GM21619 (cell line): Measurements from ENCODE around the gene C1orf35.

ENCODE experiments used
- ATAC-seq: cut with Tn5 transposase; IDR thresholded peaks from one replicate; pipeline ENCODE4 v1.9.1; 2021; ENCODE audit not compliant: unreplicated experiment

The C1orf35 gene

DNA sequence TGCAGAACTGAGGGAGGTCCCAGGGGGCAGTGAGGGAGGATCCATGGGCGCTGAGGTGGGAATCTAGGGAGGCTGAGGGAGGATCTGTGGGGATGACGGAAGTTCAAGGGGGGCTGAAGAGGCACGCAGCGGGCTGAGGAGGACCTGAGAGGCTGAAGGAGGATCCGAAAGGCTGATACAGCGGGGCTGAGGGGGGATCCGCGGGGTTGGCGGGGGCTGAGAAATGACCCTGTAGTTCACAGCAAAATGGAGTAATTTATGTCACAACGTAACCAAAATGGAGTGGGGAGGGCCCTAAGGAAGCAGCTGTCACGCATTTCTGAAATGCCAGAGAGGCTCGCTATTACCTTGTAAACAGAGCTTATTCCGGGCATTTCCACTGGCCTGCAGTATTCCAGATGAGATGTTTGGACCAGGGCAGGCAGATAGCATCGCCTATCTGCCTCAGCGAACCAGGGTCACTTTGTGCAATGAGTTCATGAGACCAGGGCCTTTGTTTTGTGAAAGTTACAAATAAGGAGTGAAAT, 6.9 kb upstream of the C1orf35 start:
- no peak for ATAC-seq

- peak; percentile 90 for ATAC-seq
Measured at GRCh38 chr1:228109073-228109961, 6.2 kb upstream of the C1orf35 start, which contains the start of gene MRPL55. TSS of gene MRPL55 (minus strand) at chr1:228109299. CDS start at chr1:228108260, 1,039 bp downstream.

DNA sequence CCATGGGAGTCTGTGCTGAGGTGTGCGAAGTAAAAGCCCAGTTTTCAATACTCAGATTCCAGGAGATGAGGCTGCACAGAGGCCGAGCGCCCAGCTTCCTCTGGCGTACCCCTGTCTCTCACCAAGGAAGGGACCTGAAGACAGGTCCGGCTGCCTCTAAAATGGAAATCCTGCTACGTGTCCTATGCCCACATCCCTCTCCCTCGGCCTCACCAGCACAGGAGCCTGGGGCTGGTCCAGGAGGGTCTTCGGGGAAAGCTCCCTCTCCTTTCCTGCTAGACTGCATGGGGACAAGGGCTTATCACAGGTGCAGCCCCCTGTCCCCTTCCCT, 5.6 kb upstream of the C1orf35 start:
- no peak for ATAC-seq

- ATAC-seq: no peak
Measured at GRCh38 chr1:228108055-228108690, 5.0 kb upstream of the C1orf35 start.

DNA sequence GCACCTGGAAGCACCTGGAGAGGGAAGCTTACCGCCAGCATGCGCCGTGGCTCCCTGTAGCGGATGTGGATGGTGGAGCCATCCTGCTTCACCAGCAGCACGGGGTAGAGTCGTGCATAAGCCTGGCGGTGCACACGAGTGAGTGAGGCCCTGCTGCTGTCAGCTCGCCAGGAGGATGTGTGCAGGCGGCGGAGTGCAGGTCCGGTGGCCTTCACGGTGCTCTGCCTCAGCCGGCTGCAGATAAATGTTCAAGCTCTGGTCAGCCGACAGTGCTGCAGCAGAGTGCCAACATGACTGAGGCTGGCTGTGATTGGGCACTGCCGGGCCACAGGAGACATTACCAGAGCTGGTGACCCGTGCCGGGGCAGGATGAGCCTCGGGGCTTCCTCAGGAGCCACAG, 4.5 kb upstream of the C1orf35 start:
- ATAC-seq: no peak

GRCh38 chr1:228106800-228107054, 3.6 kb upstream of the C1orf35 start:
- no peak for ATAC-seq

- ATAC-seq: no peak
Measured at GRCh38 chr1:228105996-228106799, 3.1 kb upstream of the C1orf35 start.

DNA sequence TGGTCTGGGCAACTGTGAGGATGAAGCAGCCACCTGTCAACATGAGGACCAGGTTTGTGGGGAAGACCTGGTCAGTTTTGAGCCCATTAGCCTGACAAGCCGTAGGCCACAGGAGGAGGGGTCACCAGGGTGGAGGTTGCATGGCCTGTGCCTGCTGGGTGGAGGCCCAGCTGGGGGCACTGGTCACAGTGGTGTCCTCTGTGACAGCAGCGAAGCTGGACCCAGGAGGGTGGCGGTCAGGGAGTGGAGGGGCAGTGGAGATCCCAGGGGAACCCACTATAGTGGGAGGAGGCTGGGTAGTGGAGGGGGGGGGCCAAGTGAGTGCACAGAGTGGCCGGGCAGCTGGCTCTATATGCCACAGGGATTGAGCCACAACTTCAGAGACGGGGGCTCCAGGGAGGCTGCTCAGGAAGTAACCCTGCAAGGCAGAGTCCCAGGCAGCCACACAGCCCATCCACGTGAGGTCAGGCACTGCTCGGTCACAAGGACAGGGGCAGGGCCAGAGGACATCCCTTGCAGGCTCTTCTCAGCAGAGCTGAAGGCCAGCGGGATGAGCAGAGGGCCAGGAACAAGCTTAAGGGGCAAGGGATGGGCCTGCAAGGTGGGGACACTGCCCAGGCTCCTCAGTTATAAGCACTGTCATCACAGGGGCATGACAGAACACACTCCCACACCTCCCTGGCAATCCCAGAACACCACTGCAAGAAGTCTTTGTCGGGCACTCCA, 2.3 kb upstream of the C1orf35 start:
- no peak for ATAC-seq

DNA sequence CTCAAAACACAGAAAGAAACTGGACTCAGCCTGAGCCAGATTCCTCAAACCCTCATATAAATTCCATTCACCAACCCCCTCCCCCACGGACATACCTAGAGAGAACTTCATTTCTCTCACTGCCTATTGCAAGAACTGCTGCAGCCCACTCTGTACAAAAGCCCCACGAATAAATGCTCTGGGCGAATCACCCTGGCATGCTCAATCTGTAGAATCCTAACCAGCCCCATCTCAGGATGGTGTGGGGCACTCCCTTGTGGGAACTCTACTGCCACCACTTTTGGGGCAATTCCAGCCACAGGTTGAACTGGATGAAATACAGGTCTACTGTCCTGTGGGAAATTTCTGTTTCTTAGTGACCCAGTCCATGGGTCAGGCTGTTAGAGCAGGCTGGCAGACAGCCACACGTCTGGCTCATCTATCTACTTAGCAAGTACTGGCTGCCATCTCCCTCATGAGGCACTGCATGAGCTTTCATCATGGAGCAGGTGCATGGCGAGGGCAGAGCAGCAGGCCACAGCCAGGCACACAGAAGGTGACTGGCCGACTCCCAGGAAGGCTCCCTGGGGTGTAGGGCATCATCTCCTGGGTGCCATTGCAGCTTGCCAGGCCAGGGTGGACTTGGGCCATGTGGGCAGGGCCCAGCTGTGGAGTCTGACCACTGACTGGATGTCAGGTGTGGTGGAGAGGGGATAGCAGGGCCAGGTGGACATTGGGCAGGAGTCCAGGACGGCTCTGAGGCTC, 1.6 kb upstream of the C1orf35 start:
- ATAC-seq: no peak

- peak; percentile 26 for ATAC-seq
Measured at GRCh38 chr1:228101994-228102790, 933 bp downstream of the C1orf35 start.

DNA sequence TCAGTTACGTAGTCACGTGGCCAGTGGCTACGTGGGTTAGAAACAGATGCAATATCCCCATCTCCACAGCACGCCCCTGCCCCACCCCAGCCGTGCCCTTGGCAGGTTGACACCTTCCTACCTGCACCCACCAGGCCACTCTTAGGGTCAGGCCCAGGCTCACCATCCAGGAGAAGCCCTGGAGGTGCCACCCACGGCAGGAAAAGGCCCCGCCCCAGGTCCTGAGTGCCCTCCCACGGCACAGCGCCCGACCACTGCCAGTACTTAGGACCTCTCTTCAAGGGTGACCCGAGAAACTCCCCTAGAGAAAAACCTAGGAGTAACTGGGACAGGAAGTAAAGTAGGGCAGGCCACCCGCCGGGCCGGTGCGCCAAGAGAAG, 1.5 kb downstream of the C1orf35 start:
- ATAC-seq: no peak

DNA sequence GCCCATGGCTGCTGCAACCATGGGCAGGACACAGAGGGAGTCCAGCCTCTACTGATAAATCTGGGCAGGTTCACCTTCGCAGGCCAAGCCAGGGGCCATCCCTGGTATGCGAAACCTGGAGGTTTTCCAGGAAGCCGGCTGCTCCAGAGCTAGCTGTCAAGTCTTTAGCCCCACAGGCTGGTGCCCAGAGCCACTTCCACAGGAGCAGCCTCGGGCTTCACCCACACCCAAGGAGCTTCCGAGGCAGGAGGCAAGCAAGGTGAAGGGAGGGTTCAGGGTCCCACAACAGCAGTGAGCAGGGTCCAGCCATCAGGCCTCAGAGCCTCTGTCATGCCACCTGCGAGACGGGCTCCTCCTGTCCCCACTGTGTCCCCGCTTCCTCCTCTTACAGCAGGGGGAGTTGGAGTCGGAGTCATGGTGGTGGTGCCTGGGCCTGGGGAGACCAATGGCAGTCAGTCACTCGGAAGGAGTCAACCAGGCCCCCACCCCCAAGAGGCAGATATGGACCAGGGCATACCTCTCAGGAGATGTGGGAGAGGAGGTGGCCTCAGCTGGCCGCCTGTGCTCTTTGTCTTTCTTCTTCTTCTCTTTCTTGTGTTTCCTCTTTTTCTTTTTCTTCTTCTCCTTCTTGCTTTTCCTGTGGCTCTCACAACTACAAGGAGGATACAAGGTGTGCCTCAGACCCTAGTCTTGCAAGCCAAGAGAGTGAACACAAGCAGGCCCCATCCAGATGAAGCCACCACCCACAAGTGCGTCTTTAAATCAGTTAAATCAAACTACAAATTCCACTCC, 2.1 kb downstream of the C1orf35 start:
- ATAC-seq: no peak

DNA sequence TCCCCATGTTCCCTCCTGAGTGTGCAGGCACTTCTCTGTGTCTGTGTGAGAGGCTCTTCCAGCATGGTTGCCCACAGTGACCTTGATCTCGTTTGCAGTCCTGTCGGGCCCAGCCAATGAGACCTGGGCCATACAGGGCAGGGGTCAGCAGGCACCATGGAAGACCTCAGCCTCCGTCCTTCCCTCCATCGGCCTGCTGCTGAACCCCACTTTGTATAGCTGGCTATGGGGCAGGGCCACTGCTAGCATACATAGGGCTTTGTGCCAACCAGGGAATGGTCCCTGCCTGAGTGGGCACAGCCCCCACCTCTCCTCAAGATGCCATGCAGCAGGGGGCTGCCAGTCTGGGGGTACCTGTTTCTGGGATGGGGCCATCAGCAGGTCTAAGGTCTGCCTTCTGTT, 3.8 kb downstream of the C1orf35 start:
- no peak for ATAC-seq

GRCh38 chr1:228098323-228098931, 4.7 kb downstream of the C1orf35 start:
- no peak for ATAC-seq

DNA sequence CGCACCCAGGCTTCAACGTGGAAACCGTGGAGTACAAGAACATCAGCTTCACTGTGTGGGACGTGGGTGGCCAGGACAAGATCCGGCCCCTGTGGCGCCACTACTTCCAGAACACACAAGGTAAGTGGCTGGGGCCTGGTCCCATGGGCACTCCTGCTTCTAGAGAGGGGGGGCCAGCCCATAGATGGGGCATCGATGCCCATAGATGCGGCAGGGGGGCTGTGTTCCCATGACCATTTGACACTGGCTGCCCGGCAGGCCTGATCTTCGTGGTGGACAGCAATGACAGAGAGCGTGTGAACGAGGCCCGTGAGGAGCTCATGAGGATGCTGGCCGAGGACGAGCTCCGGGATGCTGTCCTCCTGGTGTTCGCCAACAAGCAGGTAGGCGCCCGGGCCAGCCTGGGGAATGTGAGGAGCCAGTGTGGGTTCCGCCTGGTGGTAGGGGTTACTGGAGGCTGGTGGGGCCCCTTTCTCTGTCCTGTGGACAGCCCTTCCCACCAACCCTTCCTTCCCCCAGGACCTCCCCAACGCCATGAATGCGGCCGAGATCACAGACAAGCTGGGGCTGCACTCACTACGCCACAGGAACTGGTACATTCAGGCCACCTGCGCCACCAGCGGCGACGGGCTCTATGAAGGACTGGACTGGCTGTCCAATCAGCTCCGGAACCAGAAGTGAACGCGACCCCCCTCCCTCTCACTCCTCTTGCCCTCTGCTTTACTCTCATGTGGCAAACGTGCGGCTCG, 5.6 kb downstream of the C1orf35 start:
- no peak for ATAC-seq

GRCh38 chr1:228096416-228097332, 6.5 kb downstream of the C1orf35 start:
- ATAC-seq: no peak

DNA sequence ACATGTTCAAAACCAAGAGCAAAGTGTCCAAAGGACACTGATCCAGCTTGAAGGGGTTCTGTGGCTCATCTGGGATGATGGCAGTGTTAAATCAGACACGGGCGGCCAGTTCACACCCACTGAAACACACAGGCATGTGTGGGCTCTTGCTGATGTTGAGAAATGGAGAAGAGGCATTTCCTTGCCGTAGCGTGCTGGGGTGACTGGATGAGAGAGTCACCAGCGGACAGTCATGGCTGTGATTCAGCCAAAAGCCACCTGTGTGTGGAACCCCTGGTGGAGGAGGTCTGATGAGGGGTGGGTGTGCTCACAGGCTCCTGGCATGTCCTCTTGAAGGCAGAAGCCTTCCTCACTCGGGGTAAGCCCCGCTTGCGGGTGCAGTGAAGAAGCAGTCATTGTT, 7.2 kb downstream of the C1orf35 start:
- no peak for ATAC-seq
